WI38 (cell line): Measurements from ENCODE around the gene ANTXR1.

Experiments used
- H3K4me3 ChIP-seq: 2 replicates; pipeline ENCODE4 v1.5.1; 2011; ENCODE audit warnings: low read depth, mild to moderate bottlenecking, control low read depth, low read length
- TF ChIP-seq, protein P1 (sequence below): IDR thresholded peaks from 2 replicates; pipeline ENCODE4 v1.5.1; 2012; ENCODE audit warnings: low read depth, mild to moderate bottlenecking, control low read depth, low read length

Gene ANTXR1

DNA sequence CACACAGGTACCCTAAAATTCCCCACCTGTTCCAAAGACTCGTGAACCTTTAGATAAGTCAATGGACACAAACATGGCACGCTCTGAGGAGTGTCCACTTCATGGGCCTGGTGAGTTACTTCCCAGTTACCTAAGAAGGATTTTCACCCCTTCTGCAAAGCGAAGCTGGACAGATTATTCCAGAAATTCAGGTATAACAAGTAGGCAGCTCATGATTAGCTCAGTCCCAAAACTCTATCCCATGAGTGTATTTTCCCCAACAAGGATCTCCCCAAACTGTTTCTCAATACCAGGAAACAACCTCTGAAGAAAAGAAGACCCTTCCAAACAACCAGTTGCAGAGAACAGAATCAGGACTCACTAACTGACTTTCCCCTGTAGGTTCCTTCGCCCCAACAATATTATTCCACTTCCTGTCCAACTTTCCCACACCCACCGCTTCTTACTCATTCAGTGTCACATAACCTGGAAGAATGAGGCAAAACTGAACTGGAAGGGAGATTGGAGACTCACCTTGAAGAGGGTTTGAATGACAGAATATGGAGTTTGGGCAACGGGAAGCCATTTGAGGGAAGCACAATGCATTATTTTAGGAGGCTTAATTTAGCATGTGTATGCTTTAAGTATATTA lies 120.1 kb downstream of the ANTXR1 start:
- TF ChIP-seq, protein P1, sequence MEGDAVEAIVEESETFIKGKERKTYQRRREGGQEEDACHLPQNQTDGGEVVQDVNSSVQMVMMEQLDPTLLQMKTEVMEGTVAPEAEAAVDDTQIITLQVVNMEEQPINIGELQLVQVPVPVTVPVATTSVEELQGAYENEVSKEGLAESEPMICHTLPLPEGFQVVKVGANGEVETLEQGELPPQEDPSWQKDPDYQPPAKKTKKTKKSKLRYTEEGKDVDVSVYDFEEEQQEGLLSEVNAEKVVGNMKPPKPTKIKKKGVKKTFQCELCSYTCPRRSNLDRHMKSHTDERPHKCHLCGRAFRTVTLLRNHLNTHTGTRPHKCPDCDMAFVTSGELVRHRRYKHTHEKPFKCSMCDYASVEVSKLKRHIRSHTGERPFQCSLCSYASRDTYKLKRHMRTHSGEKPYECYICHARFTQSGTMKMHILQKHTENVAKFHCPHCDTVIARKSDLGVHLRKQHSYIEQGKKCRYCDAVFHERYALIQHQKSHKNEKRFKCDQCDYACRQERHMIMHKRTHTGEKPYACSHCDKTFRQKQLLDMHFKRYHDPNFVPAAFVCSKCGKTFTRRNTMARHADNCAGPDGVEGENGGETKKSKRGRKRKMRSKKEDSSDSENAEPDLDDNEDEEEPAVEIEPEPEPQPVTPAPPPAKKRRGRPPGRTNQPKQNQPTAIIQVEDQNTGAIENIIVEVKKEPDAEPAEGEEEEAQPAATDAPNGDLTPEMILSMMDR = no peak
- H3K4me3 ChIP-seq = no peak overlapping the region

DNA sequence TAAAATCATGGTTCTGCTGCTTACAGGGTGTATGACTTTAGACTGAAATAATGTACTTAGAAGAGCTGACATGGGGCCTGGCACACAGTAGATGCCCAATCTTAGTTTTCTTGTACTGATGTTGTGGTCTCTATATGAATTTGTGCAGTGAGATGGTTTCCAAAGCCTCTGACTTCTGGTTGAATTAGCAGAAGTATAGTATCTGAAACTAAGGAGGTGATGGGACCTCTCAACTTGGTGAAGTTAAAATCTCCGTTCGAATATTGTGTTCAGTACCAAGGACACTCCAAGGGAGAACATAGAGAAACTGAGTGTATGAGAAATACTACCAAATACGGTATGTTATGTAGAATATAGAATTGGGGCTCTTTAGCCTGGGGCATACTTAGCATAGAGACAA lies 120.9 kb downstream of the ANTXR1 start:
- TF ChIP-seq, protein P1 = no peak
- no peak overlapping the region for H3K4me3 ChIP-seq

DNA sequence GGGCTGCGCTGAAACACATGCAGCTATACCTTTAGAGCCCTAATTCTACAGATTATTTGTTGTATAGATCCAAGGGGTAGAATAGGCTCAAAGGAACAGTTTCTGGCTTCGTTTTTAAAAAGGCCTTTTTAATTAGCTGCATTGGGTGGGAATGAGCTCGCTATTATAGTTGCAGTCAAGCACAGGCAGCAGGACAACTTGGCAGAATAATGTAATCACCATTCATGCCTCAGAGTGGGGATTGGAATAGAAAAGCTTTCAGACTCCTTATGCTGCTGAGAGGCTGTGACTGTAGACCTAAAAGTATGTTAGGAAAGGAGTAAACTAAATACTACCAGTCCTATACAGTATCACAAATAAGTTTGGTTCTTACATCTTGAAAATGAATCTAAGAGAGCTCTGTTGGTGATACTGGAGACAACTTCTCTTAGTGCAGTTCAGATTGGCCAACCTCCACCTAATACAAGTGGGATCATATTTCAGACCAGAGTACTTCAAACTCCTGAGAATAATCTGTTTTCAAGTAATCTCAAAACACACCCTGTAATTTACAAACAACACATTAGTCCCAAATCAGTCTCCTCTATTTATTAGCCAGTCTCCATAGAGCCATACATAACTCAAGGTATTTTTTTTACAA lies 121.4 kb downstream of the ANTXR1 start:
- no peak overlapping the region for H3K4me3 ChIP-seq
- TF ChIP-seq, protein P1 = no peak

DNA sequence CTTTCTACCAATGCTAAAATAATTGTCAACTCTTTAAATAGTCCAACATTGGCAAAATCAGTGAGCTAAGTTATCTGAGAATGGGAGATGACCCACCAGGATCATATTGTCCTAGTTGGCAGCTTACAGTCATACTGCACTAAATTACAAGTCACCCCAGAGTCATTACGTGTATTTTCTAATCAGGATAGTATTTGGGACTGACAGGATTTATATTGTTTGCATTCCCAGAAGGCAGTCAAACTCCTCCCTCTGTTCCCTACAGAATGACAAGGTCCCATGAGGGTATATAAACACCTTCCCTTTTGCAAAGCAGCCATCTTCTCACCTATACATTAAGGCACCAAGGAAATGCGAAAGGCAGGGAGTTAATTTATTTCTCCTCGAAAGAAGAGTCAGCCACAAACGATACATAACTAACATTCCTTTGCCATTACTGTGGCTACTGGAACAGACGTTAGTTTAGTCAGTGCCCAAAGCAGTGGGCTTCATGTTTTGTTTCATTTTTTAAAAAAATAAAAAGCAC lies 125.3 kb downstream of the ANTXR1 start:
- peak overlapping the region; percentile 40 for H3K4me3 ChIP-seq

DNA sequence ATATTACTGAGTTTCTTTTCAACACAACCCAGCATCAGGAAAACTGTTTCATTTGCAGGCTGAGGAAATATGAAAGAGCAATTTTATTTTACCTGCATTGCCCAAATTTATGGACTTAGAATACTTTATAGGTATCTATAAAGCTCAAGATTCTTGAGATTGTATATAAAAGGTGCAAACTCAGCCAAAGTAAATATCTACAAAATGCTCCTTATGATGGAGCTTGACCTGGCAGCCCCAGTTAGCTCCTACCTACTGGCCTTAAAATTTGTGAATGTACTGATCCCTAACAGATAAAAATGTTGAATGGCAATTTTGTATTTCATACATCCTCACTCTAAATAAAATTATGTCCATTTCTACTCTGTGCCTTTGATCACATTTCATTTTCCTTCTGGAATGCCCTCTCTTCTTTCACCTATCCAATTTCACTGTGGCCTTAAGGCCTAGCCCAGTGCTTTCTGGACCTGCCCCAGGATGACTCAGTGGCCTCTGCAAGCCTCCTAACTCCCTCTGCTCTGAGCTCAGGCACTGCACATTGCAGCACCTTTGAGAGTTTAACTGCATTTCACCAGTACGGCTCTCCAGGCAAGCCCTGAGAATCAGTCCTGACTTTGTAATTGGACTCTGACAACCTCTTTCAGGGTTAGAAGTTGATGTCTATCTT lies 125.9 kb downstream of the ANTXR1 start:
- TF ChIP-seq, protein P1 = no peak
- peak overlapping the region; percentile 40 for H3K4me3 ChIP-seq

More for the DNA sequence above, 125.3 kb downstream of the ANTXR1 start:
- TF ChIP-seq, protein P1 = no peak

DNA sequence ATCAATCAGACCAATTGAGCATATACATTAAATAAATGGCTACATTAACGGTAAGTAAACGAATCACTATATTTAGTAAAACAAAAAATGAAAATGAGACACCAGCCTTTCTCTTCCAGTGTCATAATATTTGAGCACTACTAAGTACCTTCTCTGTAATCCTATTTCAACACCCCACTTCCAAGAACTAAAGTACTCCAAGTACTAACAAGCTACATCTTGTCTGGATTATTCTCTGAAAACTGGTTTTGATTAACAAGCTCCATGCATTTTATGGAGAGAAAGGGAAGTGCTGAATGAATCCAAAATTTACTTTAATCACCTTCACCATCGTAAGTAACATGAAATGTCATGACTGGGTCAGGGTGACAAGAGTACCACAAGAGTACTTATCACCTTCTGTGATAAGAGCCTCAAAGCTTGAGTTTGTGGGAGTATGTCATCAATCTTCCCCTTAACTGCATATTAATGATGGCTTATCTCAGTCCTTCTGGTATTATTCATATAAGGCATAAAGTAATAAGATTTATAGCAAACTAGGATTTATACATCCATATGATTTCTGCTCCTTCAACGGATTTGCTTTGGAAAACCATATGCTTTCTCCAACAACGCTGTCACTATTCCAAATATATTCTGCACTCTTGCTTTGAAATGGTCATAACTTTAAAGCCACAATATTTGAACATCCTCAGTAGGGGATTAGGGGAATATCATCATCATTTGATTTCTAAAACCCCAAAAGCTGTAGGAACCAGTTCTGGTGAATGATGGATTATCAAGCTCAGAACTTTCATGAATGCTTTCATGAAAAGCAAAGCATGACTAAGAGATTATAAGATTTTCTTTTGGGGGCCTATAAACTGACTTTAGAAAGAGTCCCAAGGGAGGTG lies 127.0 kb downstream of the ANTXR1 start:
- TF ChIP-seq, protein P1 = no peak
- H3K4me3 ChIP-seq = no peak overlapping the region
